ENCODE results near the gene SLC30A5.

DNA sequence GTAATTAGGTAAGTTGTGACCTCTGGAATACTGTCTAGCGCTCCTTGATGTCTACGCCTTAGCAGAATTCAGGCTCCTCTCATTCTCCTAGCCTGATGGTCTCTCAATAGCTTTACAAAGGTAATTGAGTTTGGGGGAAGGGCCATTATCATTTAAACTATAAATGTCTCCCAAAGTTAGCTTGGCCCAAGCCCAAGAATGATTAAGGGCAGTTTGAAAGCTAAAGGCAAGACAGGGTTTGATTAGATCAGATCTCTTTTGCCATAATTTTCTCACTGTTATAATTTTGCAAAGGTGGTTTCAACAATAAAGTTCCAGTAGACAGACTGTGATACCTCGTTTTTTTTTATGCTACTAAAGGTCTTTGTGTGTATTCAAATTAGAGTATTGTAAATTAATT is 3.7 kb upstream of the SLC30A5 start:
- TF ChIP-seq, protein P1, sequence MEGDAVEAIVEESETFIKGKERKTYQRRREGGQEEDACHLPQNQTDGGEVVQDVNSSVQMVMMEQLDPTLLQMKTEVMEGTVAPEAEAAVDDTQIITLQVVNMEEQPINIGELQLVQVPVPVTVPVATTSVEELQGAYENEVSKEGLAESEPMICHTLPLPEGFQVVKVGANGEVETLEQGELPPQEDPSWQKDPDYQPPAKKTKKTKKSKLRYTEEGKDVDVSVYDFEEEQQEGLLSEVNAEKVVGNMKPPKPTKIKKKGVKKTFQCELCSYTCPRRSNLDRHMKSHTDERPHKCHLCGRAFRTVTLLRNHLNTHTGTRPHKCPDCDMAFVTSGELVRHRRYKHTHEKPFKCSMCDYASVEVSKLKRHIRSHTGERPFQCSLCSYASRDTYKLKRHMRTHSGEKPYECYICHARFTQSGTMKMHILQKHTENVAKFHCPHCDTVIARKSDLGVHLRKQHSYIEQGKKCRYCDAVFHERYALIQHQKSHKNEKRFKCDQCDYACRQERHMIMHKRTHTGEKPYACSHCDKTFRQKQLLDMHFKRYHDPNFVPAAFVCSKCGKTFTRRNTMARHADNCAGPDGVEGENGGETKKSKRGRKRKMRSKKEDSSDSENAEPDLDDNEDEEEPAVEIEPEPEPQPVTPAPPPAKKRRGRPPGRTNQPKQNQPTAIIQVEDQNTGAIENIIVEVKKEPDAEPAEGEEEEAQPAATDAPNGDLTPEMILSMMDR (IDR thresholded peaks at IDR 0.05) = no peak
- no peak for TF ChIP-seq POLR2A (IDR thresholded peaks at IDR 0.05)
